ENCODE results near the gene RBMS2.
A peak's percentile ranks its signal among the peaks of the same experiment; 100 is the strongest.

The RBMS2 gene

GRCh38 chr12:56542164-56542563 is 20.5 kb downstream of the RBMS2 start:
- no peak for TF ChIP-seq CTCF (IDR thresholded peaks at IDR 0.05; ENCODE audit: extremely low read depth, missing control alignments)
- no peak for DNase-seq (ENCODE audit: low spot score)

DNA sequence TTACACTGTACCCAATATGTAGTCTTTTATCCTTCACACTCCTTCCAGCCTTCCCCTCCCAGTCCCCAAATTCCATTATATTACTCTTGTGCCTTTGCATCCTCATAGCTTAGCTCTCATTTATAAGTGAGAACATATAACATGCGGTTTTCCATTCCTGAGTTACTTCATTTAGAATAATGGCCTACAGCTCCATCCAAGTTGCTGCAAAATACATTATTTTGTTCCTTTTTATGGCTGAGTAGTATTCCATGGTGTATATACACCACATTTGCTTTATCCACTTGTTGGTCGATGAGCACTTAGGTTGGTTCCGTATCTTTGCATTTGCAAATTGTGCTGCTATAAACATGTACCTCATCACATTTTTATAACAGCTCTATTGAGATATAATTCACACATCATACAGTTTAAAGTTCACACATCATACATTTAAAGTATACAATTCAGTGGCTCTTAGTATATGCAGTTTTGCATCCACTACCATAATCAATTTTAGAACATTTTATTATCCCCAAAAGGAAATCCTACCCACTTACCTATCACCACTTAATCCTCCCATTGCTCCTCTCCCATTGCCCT is 23.5 kb downstream of the RBMS2 start:
- no peak for DNase-seq (ENCODE audit: low spot score)
- TF ChIP-seq CTCF (IDR thresholded peaks at IDR 0.05; ENCODE audit: extremely low read depth, missing control alignments) = no peak

GRCh38 chr12:56546680-56547079 is 25.1 kb downstream of the RBMS2 start:
- no peak for TF ChIP-seq CTCF (IDR thresholded peaks at IDR 0.05; ENCODE audit: extremely low read depth, missing control alignments)
- no peak for DNase-seq (ENCODE audit: low spot score)

GRCh38 chr12:56551070-56551469 is 29.4 kb downstream of the RBMS2 start:
- no peak for TF ChIP-seq CTCF (IDR thresholded peaks at IDR 0.05; ENCODE audit: extremely low read depth, missing control alignments)
- no peak for DNase-seq (ENCODE audit: low spot score)

GRCh38 chr12:56565510-56566101 is 44.0 kb downstream of the RBMS2 start:
- DNase-seq (ENCODE audit: low spot score) = peak; percentile 55
- no peak for TF ChIP-seq CTCF (IDR thresholded peaks at IDR 0.05; ENCODE audit: extremely low read depth, missing control alignments)

GRCh38 chr12:56568146-56568545 is 46.5 kb downstream of the RBMS2 start:
- no peak for TF ChIP-seq CTCF (IDR thresholded peaks at IDR 0.05; ENCODE audit: extremely low read depth, missing control alignments)
- DNase-seq (ENCODE audit: low spot score) = no peak

GRCh38 chr12:56571121-56571520 is 49.5 kb downstream of the RBMS2 start:
- no peak for DNase-seq (ENCODE audit: low spot score)
- no peak for TF ChIP-seq CTCF (IDR thresholded peaks at IDR 0.05; ENCODE audit: extremely low read depth, missing control alignments)

Measured in GM20000 (cell line).